22Rv1 (cell line): ENCODE data around the gene DUSP14.

ENCODE experiments used
- H3K27ac ChIP-seq: fragments of 450-650 bp; 2 replicates; pipeline ENCODE4 v1.5.1; 2017
- CTCF ChIP-seq: fragments of 450-650 bp; IDR thresholded peaks from 2 replicates; pipeline ENCODE4 v1.5.1; 2017; ENCODE audit warnings: mild to moderate bottlenecking
- ZFX ChIP-seq: fragments of 450-650 bp; IDR thresholded peaks from 2 replicates; pipeline ENCODE4 v1.6.1; 2017; ENCODE audit warnings: antibody characterized with exemption, borderline replicate concordance

DUSP14 gene

GRCh38 chr17:37535906-37536305 lies 46.2 kb downstream of the DUSP14 start:
- no peak for TF ChIP-seq ZFX
- no peak for TF ChIP-seq CTCF
- H3K27ac ChIP-seq: no peak overlapping the region

GRCh38 chr17:37538981-37539659 lies 49.4 kb downstream of the DUSP14 start:
- no peak for TF ChIP-seq ZFX
- no peak for TF ChIP-seq CTCF
- H3K27ac ChIP-seq: no peak overlapping the region

GRCh38 chr17:37541880-37542660 lies 52.4 kb downstream of the DUSP14 start:
- TF ChIP-seq ZFX (no peak), CTCF (no peak)
- no peak overlapping the region for H3K27ac ChIP-seq

GRCh38 chr17:37543637-37544052 lies 54.0 kb downstream of the DUSP14 start:
- no peak overlapping the region for H3K27ac ChIP-seq

GRCh38 chr17:37545486-37545885 lies 55.8 kb downstream of the DUSP14 start:
- TF ChIP-seq CTCF (no peak), ZFX (no peak)
- H3K27ac ChIP-seq: no peak overlapping the region

More at GRCh38 chr17:37543637-37544052, 54.0 kb downstream of the DUSP14 start:
- TF ChIP-seq CTCF (no peak), ZFX (no peak)

- TF ChIP-seq ZFX: no peak
- TF ChIP-seq CTCF: no peak
- no peak overlapping the region for H3K27ac ChIP-seq
Measured at GRCh38 chr17:37546302-37546701, 56.6 kb downstream of the DUSP14 start.

GRCh38 chr17:37547986-37548385 lies 58.3 kb downstream of the DUSP14 start:
- no peak overlapping the region for H3K27ac ChIP-seq
- TF ChIP-seq ZFX (no peak), CTCF (no peak)
